C4-2B (cell line): ENCODE data around the gene PKDCC.

Experiments
- H3K27ac ChIP-seq: fragments of 450-650 bp; 2 replicates; pipeline ENCODE4 v1.5.1; 2017
- ZFX ChIP-seq: fragments of 450-650 bp; IDR thresholded peaks from 2 replicates; pipeline ENCODE4 v1.6.1; 2017
- TF ChIP-seq, protein P1 (sequence below): fragments of 450-650 bp; conservative IDR thresholded peaks from 2 replicates; pipeline ENCODE4 v1.5.1; 2017; ENCODE audit warnings: mild to moderate bottlenecking

Gene PKDCC

GRCh38 chr2:42055573-42056514 is 8.0 kb downstream of the PKDCC start:
- peak overlapping the region; percentile 33; the same call in 1 of the 2 replicates for H3K27ac ChIP-seq
- no peak for TF ChIP-seq ZFX
- TF ChIP-seq, protein P1, sequence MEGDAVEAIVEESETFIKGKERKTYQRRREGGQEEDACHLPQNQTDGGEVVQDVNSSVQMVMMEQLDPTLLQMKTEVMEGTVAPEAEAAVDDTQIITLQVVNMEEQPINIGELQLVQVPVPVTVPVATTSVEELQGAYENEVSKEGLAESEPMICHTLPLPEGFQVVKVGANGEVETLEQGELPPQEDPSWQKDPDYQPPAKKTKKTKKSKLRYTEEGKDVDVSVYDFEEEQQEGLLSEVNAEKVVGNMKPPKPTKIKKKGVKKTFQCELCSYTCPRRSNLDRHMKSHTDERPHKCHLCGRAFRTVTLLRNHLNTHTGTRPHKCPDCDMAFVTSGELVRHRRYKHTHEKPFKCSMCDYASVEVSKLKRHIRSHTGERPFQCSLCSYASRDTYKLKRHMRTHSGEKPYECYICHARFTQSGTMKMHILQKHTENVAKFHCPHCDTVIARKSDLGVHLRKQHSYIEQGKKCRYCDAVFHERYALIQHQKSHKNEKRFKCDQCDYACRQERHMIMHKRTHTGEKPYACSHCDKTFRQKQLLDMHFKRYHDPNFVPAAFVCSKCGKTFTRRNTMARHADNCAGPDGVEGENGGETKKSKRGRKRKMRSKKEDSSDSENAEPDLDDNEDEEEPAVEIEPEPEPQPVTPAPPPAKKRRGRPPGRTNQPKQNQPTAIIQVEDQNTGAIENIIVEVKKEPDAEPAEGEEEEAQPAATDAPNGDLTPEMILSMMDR: no peak

GRCh38 chr2:42057159-42057901 is 9.5 kb downstream of the PKDCC start:
- TF ChIP-seq ZFX: no peak
- TF ChIP-seq, protein P1: no peak
- H3K27ac ChIP-seq: no peak overlapping the region

- TF ChIP-seq ZFX: no peak
- TF ChIP-seq, protein P1: no peak
- no peak overlapping the region for H3K27ac ChIP-seq
Observed at GRCh38 chr2:42057902-42058450, 10.2 kb downstream of the PKDCC start.

- no peak for TF ChIP-seq ZFX
- H3K27ac ChIP-seq: no peak overlapping the region
Observed at GRCh38 chr2:42059261-42059898, 11.6 kb downstream of the PKDCC start.

- no peak overlapping the region for H3K27ac ChIP-seq
- TF ChIP-seq, protein P1: no peak
- no peak for TF ChIP-seq ZFX
Observed at GRCh38 chr2:42060028-42060427, 12.2 kb downstream of the PKDCC start.

GRCh38 chr2:42060718-42061619 is 13.1 kb downstream of the PKDCC start:
- no peak overlapping the region for H3K27ac ChIP-seq

More at GRCh38 chr2:42060718-42061619, 13.1 kb downstream of the PKDCC start:
- TF ChIP-seq, protein P1: no peak
- TF ChIP-seq ZFX: no peak
